Activated naive CD4-positive, alpha-beta T cell treated with Interleukin-2 at 50 U/mL for 16 hours (primary cell): Measurements from ENCODE around the gene METAP1D.
"Not testable (repeated sequence)": the region's sequence is repeated elsewhere in the genome, so short reads cannot be mapped to it uniquely, and the experiment has no call there.

Source experiments
- DNase-seq: peaks from one replicate; pipeline ENCODE4 v3.0.0-alpha.2; 2020

The METAP1D gene

GRCh38 chr2:172049567-172050120, 49.9 kb downstream of the METAP1D start:
- DNase-seq = no peak

- no peak for DNase-seq
Observed at GRCh38 chr2:172050479-172051125, 50.8 kb downstream of the METAP1D start.

GRCh38 chr2:172052000-172052983, 52.5 kb downstream of the METAP1D start:
- DNase-seq = no peak

- DNase-seq = no peak
Observed at GRCh38 chr2:172053486-172053885, 53.7 kb downstream of the METAP1D start.

GRCh38 chr2:172056293-172056692, 56.5 kb downstream of the METAP1D start:
- no peak for DNase-seq

- no peak for DNase-seq
Observed at GRCh38 chr2:172058660-172059059, 58.9 kb downstream of the METAP1D start.

GRCh38 chr2:172060118-172060517, 60.4 kb downstream of the METAP1D start:
- not testable (repeated sequence) for DNase-seq

- DNase-seq = no peak
Observed at GRCh38 chr2:172062402-172063004, 62.8 kb downstream of the METAP1D start.

- DNase-seq = no peak
Observed at GRCh38 chr2:172063446-172063845, 63.7 kb downstream of the METAP1D start.

- DNase-seq = no peak
Observed at GRCh38 chr2:172065111-172065510, 65.4 kb downstream of the METAP1D start.

GRCh38 chr2:172066394-172066886, 66.7 kb downstream of the METAP1D start:
- no peak for DNase-seq

GRCh38 chr2:172067905-172068304, 68.2 kb downstream of the METAP1D start:
- DNase-seq = not testable (repeated sequence)

GRCh38 chr2:172070936-172071335, 71.2 kb downstream of the METAP1D start:
- no peak for DNase-seq

GRCh38 chr2:172072303-172072702, 72.5 kb downstream of the METAP1D start:
- no peak for DNase-seq

GRCh38 chr2:172072706-172073105, 73.0 kb downstream of the METAP1D start:
- DNase-seq = no peak

- DNase-seq = no peak
Observed at GRCh38 chr2:172073518-172073917, 73.8 kb downstream of the METAP1D start.

GRCh38 chr2:172074254-172074653, 74.5 kb downstream of the METAP1D start:
- DNase-seq = no peak

- no peak for DNase-seq
Observed at GRCh38 chr2:172079416-172079815, 79.7 kb downstream of the METAP1D start.

- DNase-seq = no peak
Observed at GRCh38 chr2:172079838-172080640, 80.3 kb downstream of the METAP1D start.

GRCh38 chr2:172080641-172081220, 81.0 kb downstream of the METAP1D start:
- no peak for DNase-seq

GRCh38 chr2:172081221-172082022, 81.7 kb downstream of the METAP1D start:
- no peak for DNase-seq
